NCI-H226 (cell line): Measurements from ENCODE around the gene IL4R.
A peak's percentile ranks its signal among the peaks of the same experiment; 100 is the strongest.

ENCODE experiments used
- DNase-seq: peaks from one replicate; pipeline ENCODE4 v3.0.0-alpha.2; 2015

Gene IL4R

DNA sequence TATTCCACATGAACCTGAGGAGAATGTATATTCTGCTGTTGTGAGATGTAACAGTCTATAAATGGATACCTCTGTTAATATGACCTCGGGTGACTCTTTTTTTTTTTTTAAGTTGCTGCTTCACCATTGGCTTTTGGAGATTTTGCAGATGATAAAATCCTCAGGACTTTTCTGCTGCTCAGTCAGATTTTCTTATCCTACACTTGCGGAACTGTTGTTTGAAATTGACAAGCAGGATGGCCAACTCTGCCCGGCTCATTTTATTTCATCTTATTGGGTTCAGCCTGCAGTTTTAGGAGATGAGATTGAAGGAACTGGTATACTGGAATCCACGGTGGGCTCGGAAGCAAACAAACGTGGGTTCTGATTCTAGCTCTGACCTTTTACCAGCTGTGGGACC lies 19.3 kb downstream of the IL4R start:
- DNase-seq, result no peak

DNA sequence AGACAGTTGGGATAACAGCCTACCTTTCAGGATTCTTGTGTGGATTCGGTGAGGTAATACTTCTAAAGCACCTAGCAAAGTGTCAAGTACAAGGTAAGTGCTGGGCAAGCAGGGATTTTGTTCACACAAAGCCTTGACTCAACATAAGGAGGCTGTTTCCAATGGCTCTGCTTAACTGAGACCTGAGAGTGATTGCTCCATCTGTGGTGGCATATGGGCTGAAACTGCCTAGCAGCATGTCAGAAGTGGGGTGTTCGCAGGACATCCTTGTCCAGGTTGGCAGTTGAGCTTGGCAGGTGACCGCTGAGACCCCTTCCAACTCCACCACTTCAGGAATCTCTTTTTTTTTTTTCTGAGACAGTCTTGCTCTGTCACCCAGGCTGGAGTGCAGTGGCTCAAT lies 19.8 kb downstream of the IL4R start:
- DNase-seq, result no peak

- no peak for DNase-seq
Observed at GRCh38 chr16:27334192-27334764, 20.5 kb downstream of the IL4R start.

GRCh38 chr16:27334838-27335237 lies 21.1 kb downstream of the IL4R start:
- DNase-seq, result no peak

DNA sequence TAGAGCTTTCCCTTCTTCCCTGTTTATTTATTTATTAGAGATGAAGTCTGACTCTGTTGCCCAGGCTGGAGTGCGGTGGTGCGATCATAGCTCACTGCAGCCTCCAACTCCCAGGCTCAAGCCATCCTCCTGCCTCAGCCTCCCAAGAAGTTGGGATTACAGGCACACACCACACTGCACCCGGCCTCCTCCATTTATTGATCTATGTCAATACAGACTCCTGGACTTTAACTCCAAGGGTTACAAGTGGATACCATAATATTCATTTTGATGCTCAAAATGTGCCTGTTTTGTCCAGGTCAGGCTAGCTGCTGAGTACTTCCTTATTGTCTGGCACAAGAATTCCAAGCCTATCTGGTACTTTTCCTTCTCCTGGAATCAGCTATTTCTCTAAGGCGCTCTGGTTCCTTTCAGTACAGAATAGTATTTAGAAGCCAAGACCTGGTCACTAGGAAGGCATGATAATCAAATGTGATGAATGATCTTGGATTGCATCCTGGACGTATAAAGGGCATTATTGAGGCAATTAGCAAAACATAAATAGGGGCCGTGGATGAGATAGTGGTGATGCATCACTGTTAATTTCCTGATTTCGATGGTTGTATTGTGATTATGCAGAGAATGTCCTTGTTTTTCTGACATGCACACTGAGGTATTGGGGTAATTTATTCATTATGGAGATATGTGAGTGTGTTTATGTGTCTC lies 21.7 kb downstream of the IL4R start:
- no peak for DNase-seq

DNA sequence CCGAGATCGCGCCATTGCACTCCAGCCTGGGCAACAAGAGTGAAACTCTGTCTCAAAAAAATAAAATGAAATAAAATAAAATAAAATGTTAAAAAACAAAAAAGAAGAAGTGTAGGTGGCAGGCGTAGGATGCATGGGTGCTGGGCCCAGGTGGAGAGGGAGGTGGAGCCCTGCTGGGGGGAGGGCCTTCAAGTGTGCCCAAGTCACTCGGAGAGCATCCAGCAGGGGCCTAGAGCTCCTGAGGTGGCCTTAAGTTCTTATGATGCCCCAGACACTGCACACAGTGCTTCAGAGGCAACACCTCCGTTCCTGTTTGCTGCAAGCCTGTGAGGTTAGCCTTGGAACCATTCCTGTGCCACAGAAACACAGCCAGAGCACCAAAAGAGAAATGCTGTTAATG lies 23.2 kb downstream of the IL4R start:
- DNase-seq, result no peak

GRCh38 chr16:27339180-27339579 lies 25.4 kb downstream of the IL4R start:
- no peak for DNase-seq

DNA sequence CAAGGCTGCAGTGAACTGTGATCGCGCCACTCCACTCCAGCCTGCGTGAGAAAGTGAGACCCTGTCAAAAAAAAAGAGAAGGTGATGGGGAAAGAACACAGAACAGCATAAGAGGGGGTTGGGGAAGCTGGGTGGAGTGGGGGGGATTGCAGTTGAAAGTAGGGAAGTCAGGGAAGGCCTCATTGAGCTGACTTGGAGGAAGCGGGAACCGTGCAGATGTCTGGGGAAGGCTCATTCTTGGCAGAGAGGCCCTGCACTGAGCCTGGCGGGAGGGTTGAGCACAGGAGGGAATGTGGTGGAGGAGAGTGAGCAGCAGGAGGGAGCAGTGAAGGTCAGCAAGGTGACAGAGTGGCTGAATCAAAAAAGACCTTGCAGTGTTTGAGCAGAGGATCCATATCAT lies 26.9 kb downstream of the IL4R start:
- DNase-seq, result no peak

GRCh38 chr16:27341549-27341948 lies 27.8 kb downstream of the IL4R start:
- DNase-seq, result no peak

DNA sequence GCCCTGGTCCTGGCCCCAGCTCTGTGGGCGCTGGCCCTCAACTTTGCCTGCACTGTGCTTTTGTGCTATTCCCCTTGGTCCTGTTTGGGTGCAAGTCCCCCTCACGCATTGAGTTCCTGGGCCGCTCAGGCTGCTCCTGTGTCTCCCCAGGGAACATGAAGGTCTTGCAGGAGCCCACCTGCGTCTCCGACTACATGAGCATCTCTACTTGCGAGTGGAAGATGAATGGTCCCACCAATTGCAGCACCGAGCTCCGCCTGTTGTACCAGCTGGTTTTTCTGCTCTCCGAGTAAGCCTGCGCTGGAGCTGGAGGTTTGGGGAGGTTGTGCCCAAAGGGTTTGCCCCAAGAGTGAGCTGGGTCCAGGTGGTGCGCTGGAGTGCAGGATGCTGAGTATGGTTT lies 28.2 kb downstream of the IL4R start:
- no peak for DNase-seq

DNA sequence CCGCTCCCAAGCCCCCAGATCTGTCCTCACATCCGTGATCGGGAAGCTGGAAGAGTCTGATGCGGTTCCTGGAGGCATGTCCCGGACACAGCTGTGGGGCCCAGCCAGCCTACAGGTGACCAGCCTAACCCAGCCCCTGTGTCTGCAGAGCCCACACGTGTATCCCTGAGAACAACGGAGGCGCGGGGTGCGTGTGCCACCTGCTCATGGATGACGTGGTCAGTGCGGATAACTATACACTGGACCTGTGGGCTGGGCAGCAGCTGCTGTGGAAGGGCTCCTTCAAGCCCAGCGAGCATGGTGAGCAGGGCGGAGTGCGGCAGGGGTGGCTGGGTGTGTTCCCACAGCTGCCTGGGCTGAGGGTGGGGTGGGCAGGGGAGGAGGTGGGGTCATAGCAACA lies 30.9 kb downstream of the IL4R start:
- DNase-seq, result no peak

- no peak for DNase-seq
Observed at GRCh38 chr16:27345201-27345600, 31.4 kb downstream of the IL4R start.

DNA sequence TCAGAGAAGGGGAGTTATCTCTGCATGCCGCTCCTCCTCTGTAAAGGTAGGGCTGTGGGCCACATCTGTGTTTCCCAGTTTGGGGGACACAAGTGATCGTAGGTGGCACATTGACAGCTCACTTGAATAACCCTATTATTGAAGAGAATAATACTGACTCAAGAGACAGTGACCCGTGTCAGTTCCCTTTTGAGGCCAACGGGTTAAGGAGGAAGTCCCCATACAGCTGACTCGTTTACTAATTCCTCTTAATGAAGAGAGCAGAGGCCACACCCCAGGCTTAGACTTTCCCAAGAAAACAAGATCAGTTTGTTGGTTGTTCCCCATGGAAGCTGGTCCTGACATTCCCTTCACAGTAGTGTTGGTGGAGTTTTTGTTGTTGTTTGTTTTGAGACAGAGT lies 33.0 kb downstream of the IL4R start:
- no peak for DNase-seq

DNA sequence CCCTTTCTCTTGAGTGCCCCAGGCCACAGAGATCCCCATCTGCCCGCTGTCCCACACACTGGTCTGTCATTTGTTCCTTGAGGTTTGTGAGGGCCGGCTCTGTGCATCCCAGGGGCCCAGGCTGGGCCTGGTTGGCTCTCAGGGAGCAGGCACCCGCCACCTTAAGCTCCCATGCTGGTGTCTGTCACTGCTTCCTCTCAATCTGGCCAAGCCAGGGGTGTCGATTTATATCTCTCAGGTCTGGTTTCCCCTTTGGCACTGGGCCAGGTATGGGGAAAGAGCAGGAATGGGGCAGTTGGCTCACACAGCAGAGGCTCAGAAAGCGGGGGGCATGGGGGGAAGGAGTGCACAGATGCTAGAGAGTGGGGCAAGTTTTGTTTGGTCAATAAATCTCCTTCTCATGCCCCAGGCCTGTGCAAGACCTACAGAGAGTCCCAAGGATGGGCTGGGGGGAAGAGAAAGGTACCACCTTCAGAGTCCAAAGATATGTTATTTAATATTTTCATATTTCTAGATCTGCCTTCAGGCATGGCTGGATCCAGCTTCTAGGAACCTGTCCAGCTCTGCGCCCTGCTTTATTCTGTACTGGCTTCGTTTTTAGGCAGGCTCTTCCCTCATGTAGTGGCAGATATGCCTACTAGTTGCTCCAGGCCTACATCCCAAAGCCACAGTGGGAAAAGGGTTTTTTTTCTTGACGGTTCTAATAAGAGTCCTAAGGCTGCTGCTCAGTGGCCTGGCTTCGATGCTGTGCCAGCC lies 34.3 kb downstream of the IL4R start:
- DNase-seq, result no peak

DNA sequence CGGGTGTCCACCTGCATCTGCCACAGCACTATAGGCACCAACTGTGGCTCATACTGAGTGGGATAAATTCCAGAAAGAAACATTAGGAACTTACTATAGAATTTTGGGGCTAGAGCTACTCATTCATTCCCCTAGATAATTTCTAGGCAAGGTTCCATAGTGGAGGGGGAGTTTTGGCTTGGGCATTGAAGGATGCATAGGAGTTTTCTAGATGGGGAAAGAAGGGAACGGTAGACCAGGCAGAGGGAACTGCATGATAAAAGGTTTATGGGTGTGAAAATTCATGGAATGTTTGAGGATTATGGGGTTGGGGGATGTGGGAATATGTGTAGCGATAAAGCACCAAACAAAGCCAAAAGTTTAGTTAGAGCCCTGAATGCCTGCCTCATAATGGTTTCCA lies 35.5 kb downstream of the IL4R start:
- no peak for DNase-seq

DNA sequence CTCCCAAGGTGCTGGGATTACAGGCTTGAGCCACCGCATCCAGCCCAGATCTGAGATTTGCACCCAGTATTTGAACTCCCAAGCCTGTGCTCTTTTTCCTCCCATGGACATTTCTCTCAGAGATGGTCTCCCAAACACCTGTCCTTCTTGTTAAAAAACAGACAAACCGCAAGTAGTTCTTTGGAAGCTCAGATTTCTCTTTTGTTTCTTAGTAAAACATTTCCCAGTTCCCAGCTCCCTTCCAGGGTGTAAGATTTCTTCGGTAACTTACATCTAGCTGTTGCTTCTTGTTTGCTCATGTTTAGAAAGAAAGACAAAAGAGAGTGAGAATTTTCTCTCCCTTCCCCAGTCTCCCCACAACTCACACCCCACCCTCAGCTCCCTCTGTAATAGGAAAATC lies 36.2 kb downstream of the IL4R start:
- DNase-seq, result no peak

DNA sequence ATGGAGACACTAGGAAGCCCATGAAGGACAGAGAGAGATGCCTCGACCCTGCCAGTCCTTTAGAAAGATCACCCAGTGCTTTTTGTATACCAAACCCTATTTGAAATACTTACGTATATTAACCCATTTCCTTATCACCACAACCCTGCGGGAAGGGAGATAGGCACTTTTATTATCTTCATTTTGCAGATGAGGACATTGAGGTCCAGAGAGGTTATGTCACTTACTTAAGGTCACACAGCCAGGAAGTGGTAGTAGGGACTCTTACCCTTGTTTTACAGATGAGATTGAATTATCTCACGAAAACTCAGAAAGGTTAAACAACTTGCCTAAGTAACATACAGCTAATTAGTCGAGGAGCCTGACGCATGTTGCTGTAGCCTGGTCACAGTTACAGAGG lies 38.2 kb downstream of the IL4R start:
- DNase-seq, result no peak

GRCh38 chr16:27353853-27354252 lies 40.1 kb downstream of the IL4R start:
- no peak for DNase-seq

- DNase-seq, result peak; percentile 14
Observed at GRCh38 chr16:27355610-27356009, 41.8 kb downstream of the IL4R start.

GRCh38 chr16:27356794-27357193 lies 43.0 kb downstream of the IL4R start:
- DNase-seq, result no peak

DNA sequence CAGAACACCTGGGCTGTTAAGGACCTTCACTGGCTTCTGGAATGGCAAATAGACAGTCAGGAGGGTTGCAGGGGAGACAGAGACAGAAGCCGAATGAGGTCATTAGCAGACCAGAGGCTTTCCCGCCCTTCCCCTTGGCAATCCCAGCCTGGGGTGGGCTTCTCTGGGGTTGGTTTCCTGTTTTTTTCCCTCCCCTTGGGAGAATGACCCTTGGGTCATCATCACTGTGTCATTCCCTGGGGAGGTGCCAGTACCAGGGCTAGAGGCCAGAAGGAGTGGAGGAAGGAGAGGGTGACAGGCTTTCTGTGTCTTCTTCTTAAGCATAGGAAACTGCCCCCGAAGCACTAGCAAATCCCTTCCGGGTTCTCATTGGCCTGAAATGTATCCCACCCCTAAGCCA lies 45.3 kb downstream of the IL4R start:
- DNase-seq, result no peak

DNA sequence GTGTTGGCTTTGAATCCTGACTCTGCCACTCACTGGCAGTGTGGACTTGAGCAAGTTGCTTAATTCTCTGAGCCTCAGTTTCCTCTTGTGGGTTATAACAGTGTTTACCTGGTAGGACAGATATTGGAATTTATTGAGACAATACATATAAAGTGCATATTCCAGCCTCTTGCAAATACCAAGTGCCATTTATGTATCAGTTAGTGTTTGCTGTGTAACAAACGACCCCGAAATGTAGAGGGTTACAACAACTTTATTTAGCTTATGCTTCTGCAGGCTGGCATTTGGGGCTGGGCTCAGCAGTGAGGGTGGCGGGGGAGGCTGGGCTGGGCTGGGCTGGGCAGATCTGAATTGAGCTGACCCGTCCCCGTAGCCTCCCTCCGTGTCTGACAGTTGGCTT lies 45.8 kb downstream of the IL4R start:
- no peak for DNase-seq

- DNase-seq, result no peak
Observed at GRCh38 chr16:27361987-27362386, 48.2 kb downstream of the IL4R start.

DNA sequence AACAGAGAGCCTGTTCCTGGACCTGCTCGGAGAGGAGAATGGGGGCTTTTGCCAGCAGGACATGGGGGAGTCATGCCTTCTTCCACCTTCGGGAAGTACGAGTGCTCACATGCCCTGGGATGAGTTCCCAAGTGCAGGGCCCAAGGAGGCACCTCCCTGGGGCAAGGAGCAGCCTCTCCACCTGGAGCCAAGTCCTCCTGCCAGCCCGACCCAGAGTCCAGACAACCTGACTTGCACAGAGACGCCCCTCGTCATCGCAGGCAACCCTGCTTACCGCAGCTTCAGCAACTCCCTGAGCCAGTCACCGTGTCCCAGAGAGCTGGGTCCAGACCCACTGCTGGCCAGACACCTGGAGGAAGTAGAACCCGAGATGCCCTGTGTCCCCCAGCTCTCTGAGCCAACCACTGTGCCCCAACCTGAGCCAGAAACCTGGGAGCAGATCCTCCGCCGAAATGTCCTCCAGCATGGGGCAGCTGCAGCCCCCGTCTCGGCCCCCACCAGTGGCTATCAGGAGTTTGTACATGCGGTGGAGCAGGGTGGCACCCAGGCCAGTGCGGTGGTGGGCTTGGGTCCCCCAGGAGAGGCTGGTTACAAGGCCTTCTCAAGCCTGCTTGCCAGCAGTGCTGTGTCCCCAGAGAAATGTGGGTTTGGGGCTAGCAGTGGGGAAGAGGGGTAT lies 48.9 kb downstream of the IL4R start:
- DNase-seq, result no peak
